Measurements from ENCODE around the gene MED6.

- TF ChIP-seq POLR2AphosphoS5 (IDR thresholded peaks at IDR 0.05; ENCODE audit: low read depth, low read length) = no peak
- no peak for TF ChIP-seq POLR2A (IDR thresholded peaks at IDR 0.05; ENCODE audit: low read depth, low read length)
These were observed 15.2 kb downstream of the MED6 start for GRCh38 chr14:70585231-70585630.

Data from GM12892 (cell line).